H9 (cell line): ENCODE results near the gene MLNR. TPM values are rescaled to one million over a fixed set of nuclear protein-coding genes. Genes with fewer than 3 reads are reported as not detected.

Experiments
- DNase-seq: peaks from one replicate; pipeline ENCODE4 v3.0.0-alpha.2; 2017
- H2AFZ ChIP-seq: one replicate; pipeline ENCODE4 v1.6.1; 2013; ENCODE audit warnings: mild to moderate bottlenecking, low read length, control low read depth, moderate library complexity
- H2AK5ac ChIP-seq: 2 replicates; pipeline ENCODE4 v1.6.1; 2013; ENCODE audit warnings: low read length, control low read depth, mixed read lengths; ENCODE audit not compliant: insufficient read length
- H2BK120ac ChIP-seq: one replicate; pipeline ENCODE4 v1.6.1; 2013; ENCODE audit warnings: low read depth, mild to moderate bottlenecking, low read length, control low read depth, inconsistent platforms; ENCODE audit not compliant: poor library complexity, severe bottlenecking
- H2BK12ac ChIP-seq: 2 replicates; pipeline ENCODE4 v1.6.1; 2013; ENCODE audit warnings: low read length, control low read depth, mixed read lengths, low read depth; ENCODE audit not compliant: insufficient read length
- H2BK15ac ChIP-seq: 2 replicates; pipeline ENCODE4 v1.6.1; 2013; ENCODE audit warnings: low read depth, low read length, control low read depth
- H2BK20ac ChIP-seq: one replicate; pipeline ENCODE4 v1.6.1; 2013; ENCODE audit warnings: low read depth, mild to moderate bottlenecking, low read length, control low read depth, inconsistent platforms; ENCODE audit not compliant: poor library complexity, severe bottlenecking
- H2BK5ac ChIP-seq: 2 replicates; pipeline ENCODE4 v1.6.1; 2013; ENCODE audit warnings: low read length, control low read depth, mixed read lengths; ENCODE audit not compliant: insufficient read length
- H3K14ac ChIP-seq: 2 replicates; pipeline ENCODE4 v1.6.1; 2013; ENCODE audit warnings: low read length, control low read depth; ENCODE audit not compliant: insufficient read depth
- H3K18ac ChIP-seq: 2 replicates; pipeline ENCODE4 v1.6.1; 2013; ENCODE audit warnings: low read depth, mild to moderate bottlenecking, mixed read lengths, low read length, control low read depth; ENCODE audit not compliant: insufficient read length
- H3K23ac ChIP-seq: 2 replicates; pipeline ENCODE4 v1.6.1; 2013; ENCODE audit warnings: low read length, control low read depth, mixed read lengths, low read depth; ENCODE audit not compliant: insufficient read length
- H3K23me2 ChIP-seq: 2 replicates; pipeline ENCODE4 v1.6.1; 2013; ENCODE audit warnings: low read depth, mild to moderate bottlenecking, mixed read lengths, low read length, control low read depth; ENCODE audit not compliant: insufficient read length, poor library complexity, severe bottlenecking
- H3K27ac ChIP-seq: 2 replicates; pipeline ENCODE4 v1.5.1; 2013; ENCODE audit warnings: low read length, control low read depth, mixed read lengths, low read depth; ENCODE audit not compliant: insufficient read length
- H3K27me3 ChIP-seq: 2 replicates; pipeline ENCODE4 v1.6.1; 2013; ENCODE audit warnings: low read length, control low read depth, inconsistent platforms; ENCODE audit not compliant: insufficient read depth
- H3K4ac ChIP-seq: 2 replicates; pipeline ENCODE4 v1.6.1; 2013; ENCODE audit warnings: low read depth, mild to moderate bottlenecking, control low read depth, inconsistent platforms, low read length, moderate library complexity
- H3K4me1 ChIP-seq: 2 replicates; pipeline ENCODE4 v1.6.1; 2013; ENCODE audit warnings: low read length, control low read depth, inconsistent platforms; ENCODE audit not compliant: insufficient read depth
- H3K4me2 ChIP-seq: 2 replicates; pipeline ENCODE4 v1.6.1; 2013; ENCODE audit warnings: low read length, control low read depth, mixed read lengths; ENCODE audit not compliant: insufficient read length, insufficient read depth
- H3K56ac ChIP-seq: 2 replicates; pipeline ENCODE4 v1.6.1; 2013; ENCODE audit warnings: low read depth, mild to moderate bottlenecking, mixed read lengths, low read length, control low read depth; ENCODE audit not compliant: insufficient read length
- H3K79me1 ChIP-seq: 2 replicates; pipeline ENCODE4 v1.6.1; 2013; ENCODE audit warnings: low read depth, mild to moderate bottlenecking, moderate library complexity, low read length, control low read depth, inconsistent platforms; ENCODE audit not compliant: insufficient read depth, poor library complexity, severe bottlenecking
- H3K79me2 ChIP-seq: 2 replicates; pipeline ENCODE4 v1.6.1; 2013; ENCODE audit warnings: low read length, control low read depth, inconsistent platforms; ENCODE audit not compliant: insufficient read depth
- H3K9ac ChIP-seq: 2 replicates; pipeline ENCODE4 v1.6.1; 2013; ENCODE audit warnings: low read length, control low read depth, mixed read lengths; ENCODE audit not compliant: insufficient read length; ENCODE audit errors: extremely low read depth
- H3K9me3 ChIP-seq: one replicate; pipeline ENCODE4 v1.6.1; 2013; ENCODE audit warnings: low read depth, low read length, inconsistent platforms; ENCODE audit not compliant: control insufficient read depth
- H3T11ph ChIP-seq: one replicate; pipeline ENCODE4 v1.6.1; 2013; ENCODE audit warnings: mild to moderate bottlenecking, low read length, control low read depth, inconsistent platforms
- H4K20me1 ChIP-seq: one replicate; pipeline ENCODE4 v1.6.1; 2013; ENCODE audit not compliant: control insufficient read depth, insufficient read length, insufficient read depth
- H4K5ac ChIP-seq: 2 replicates; pipeline ENCODE4 v1.6.1; 2013; ENCODE audit warnings: low read depth, mild to moderate bottlenecking, mixed read lengths, low read length, control low read depth; ENCODE audit not compliant: insufficient read length
- H4K8ac ChIP-seq: replicated peaks from 2 replicates; pipeline ENCODE4 v1.6.1; 2013; ENCODE audit warnings: low read length, control low read depth, mixed read lengths, low read depth; ENCODE audit not compliant: insufficient read length
- H4K91ac ChIP-seq: 2 replicates; pipeline ENCODE4 v1.6.1; 2013; ENCODE audit warnings: low read depth, mild to moderate bottlenecking, moderate library complexity, mixed read lengths, low read length, control low read depth; ENCODE audit not compliant: insufficient read length
- H3K27ac Mint-ChIP-seq, 3 experiments: 2 replicates in 2 of 3; 3 replicates in 1 of 3; pipeline ENCODE4 v1.8.0; 2020 to 2021; ENCODE audit warnings: mixed read lengths in 3 of 3, mild to moderate bottlenecking in 1 of 3, moderate library complexity in 1 of 3
- H3K27me3 Mint-ChIP-seq: 2 replicates; pipeline ENCODE4 v1.8.0; 2021; ENCODE audit warnings: low read depth, mild to moderate bottlenecking, moderate library complexity, mixed read lengths
- H3K36me3 Mint-ChIP-seq, 3 experiments: 2 replicates in 2 of 3; 3 replicates in 1 of 3; pipeline ENCODE4 v1.8.0; 2020 to 2021; ENCODE audit warnings: low read depth in 3 of 3, mixed read lengths in 3 of 3; ENCODE audit not compliant: insufficient read depth in 1 of 3
- H3K4me1 Mint-ChIP-seq, 2 experiments: 2 replicates each; pipeline ENCODE4 v1.8.0; 2020; ENCODE audit warnings: mixed read lengths in 2 of 2
- H3K4me3 Mint-ChIP-seq, 2 experiments: 2 replicates in 1 of 2; 3 replicates in 1 of 2; pipeline ENCODE4 v1.8.0; 2020 to 2021; ENCODE audit warnings: mild to moderate bottlenecking in 2 of 2, mixed read lengths in 2 of 2, moderate library complexity in 1 of 2
- H3K9me3 Mint-ChIP-seq, 2 experiments: 2 replicates in 1 of 2; 3 replicates in 1 of 2; pipeline ENCODE4 v1.8.0; 2020; ENCODE audit warnings: mild to moderate bottlenecking in 2 of 2, mixed read lengths in 2 of 2, moderate library complexity in 1 of 2
- WGBS: extraction: QIAGEN DNeasy Blood & Tissue Kit; methylation state at CpG from one replicate; pipeline ENCODE4 v1.1.7; 2013; ENCODE audit warnings: missing lambda C conversion rate, low lambda C conversion rate, mixed read lengths; ENCODE audit not compliant: insufficient read length; ENCODE audit errors: extremely low coverage; 5-methylcytosine and 5-hydroxymethylcytosine counted together
- total RNA-seq: library from RNA; stranded (reverse); gene quantifications from 2 replicates; pipeline ENCODE4 v1.2.1, GENCODE V29; 2021
- TF ChIP-seq, protein P1 (sequence below): fragments of 200-600 bp; sonication (generic); conservative IDR thresholded peaks from 3 replicates; pipeline ENCODE4 v1.8.0; 2021; ENCODE audit warnings: antibody characterized with exemption, mild to moderate bottlenecking

Gene MLNR
- total RNA-seq, 1 experiment from 2014 or later: not detected

- H3K4me2 ChIP-seq: no peak overlapping the region
- no peak for DNase-seq
- no peak overlapping the region for H4K5ac ChIP-seq
- H3K9ac ChIP-seq: no peak overlapping the region
- no peak overlapping the region for H3K14ac ChIP-seq
- H3K27ac ChIP-seq: no peak overlapping the region
- WGBS: no CpG with 5 or more reads among the region's 2 CpGs
- H3K79me2 ChIP-seq: no peaks in the 10 kb centered on the region
- H3T11ph ChIP-seq: no peak overlapping the region
- H2BK12ac ChIP-seq: no peak overlapping the region
- H3K79me1 ChIP-seq: no peaks in the 10 kb centered on the region
- no peak overlapping the region for H3K18ac ChIP-seq
- no peak overlapping the region for H4K8ac ChIP-seq
- no peak overlapping the region for H2BK15ac ChIP-seq
- H3K27me3 Mint-ChIP-seq: no peaks in the 10 kb centered on the region
- H3K56ac ChIP-seq: no peak overlapping the region
- no peak overlapping the region for H3K4me3 Mint-ChIP-seq
- no peaks in the 10 kb centered on the region for H3K9me3 Mint-ChIP-seq
- no peak overlapping the region for H2BK5ac ChIP-seq
- H3K4me1 Mint-ChIP-seq: peaks cover 11 to 16% of the 10 kb centered on the region in 2 experiments
- H3K4ac ChIP-seq: no peak overlapping the region
- no peaks in the 10 kb centered on the region for H3K23me2 ChIP-seq
- TF ChIP-seq, protein P1, sequence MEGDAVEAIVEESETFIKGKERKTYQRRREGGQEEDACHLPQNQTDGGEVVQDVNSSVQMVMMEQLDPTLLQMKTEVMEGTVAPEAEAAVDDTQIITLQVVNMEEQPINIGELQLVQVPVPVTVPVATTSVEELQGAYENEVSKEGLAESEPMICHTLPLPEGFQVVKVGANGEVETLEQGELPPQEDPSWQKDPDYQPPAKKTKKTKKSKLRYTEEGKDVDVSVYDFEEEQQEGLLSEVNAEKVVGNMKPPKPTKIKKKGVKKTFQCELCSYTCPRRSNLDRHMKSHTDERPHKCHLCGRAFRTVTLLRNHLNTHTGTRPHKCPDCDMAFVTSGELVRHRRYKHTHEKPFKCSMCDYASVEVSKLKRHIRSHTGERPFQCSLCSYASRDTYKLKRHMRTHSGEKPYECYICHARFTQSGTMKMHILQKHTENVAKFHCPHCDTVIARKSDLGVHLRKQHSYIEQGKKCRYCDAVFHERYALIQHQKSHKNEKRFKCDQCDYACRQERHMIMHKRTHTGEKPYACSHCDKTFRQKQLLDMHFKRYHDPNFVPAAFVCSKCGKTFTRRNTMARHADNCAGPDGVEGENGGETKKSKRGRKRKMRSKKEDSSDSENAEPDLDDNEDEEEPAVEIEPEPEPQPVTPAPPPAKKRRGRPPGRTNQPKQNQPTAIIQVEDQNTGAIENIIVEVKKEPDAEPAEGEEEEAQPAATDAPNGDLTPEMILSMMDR: no peak
- H3K4me1 ChIP-seq: no peaks in the 10 kb centered on the region
- H4K20me1 ChIP-seq: no peaks in the 10 kb centered on the region
- H2BK120ac ChIP-seq: no peak overlapping the region
- H3K27ac Mint-ChIP-seq: no peak overlapping the region
- no peaks in the 10 kb centered on the region for H3K27me3 ChIP-seq
- no peak overlapping the region for H4K91ac ChIP-seq
- no peak overlapping the region for H2BK20ac ChIP-seq
- no peak overlapping the region for H2AK5ac ChIP-seq
- no peaks in the 10 kb centered on the region for H3K36me3 Mint-ChIP-seq
- H3K23ac ChIP-seq: no peak overlapping the region
- H3K9me3 ChIP-seq: no peaks in the 10 kb centered on the region
- H2AFZ ChIP-seq: no peak overlapping the region
Observed at GRCh38 chr13:49265822-49266221, 45.7 kb downstream of the MLNR start.
